ENCODE results near the gene GNB4.
A peak's percentile ranks its signal among the peaks of the same experiment; 100 is the strongest.

The GNB4 gene

DNA sequence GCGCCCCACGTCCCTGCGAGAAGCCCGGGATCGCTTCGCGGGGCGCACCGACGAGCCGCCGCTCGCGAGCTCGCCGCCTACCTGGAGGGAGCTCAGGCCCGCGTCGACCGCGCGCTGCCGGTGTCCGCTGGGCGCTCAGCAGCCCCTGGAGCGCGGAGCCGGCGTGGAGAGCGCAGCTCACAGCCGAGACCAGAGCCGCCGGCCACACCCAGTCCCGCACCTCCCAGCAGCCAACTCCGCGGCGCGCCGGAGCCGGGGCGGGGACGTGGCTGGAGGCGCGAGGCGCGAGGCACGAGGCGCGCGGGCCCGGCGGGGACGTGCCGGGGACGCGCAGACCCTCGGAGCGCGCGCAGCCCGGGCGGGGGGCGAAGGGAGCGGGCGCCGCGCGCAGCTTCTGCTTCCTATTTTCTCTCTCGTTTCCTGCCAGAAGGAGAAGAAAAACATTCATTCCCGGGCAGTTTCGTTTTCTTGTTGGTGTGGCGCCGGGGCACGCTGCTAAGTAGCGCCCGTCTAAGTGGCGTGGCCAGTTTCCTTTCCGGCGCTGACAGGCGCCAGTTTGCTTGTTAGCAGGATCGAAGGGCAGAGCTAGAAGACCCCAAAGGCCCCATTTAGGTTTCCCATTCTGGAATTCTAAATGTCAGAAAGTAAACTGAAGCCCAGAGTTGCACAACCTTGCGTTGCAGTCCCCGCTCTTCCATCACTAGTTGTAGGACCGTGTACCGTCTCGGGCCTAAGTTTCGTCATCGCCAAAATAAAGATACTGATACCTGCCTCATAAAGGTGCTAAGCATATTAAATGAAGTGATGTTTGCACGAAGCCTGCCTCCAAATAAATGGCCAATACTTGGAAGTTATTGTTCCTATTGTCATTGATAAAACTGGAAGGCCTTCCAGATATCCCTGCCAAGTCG is at the start of gene GNB4:
GNB4 (minus strand) TSS at position 206 of the 911 bp plus-strand sequence. CDS start 25,270 bp downstream, outside the sequence.
- peak; percentile 61 for DNase-seq

DNA sequence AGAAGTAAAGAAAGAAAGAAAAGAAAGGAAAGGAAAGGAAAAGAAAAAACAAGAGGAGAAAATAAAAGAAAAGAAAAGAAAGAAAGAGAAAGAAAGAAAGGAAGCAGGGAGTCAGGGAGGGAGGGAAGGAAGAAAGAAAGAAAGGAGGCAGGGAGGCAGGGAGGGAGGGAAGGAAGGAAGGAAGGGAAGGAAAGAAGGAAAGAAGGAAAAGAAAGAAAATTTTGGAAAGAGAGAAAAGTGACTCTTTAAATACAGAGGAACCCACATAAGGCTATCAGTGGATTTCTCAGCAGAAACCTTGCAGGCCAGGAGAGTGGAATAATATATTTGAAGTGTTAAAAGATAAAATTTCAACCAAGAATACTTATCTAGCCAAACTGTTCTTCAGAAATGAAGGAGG is 44.2 kb upstream of the GNB4 start:
- DNase-seq = no peak

DNA sequence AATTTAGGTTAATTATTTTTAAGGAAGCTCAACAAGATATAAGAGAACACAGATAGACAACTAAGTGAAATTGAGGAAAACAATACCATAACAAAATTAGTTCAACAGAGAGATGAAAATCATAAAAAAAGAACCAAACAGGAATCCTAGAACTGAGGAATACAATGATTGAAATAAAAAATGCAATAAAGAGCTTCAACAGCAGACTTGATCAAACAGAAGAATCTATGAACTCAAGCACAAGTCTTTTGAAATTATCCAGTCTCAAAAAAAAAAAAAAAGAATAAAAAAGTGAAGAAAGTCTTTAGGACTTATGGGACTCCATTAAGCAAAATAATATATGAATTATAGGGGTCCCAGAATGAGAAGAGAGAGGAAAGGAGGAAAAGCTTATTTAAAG is 42.0 kb upstream of the GNB4 start:
- no peak for DNase-seq

DNA sequence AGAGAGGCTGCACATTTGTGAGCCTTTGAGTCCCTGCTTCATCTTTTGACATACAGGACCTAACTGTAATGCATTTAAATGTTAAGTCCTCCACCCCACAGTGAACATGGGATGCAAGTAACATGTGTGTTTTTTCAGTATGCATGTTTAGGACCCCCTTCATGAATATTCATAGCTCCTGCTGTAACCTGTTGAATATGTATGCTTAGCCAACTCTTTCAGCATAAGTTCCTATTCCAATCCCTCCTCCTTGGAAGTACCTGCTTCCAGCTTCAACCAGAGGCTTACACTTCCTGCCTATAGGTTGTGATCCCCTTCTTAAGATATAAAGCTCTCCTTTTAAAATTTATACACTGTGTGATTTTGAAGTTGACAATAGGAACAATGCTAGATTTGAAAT is 36.9 kb upstream of the GNB4 start:
- no peak for DNase-seq

DNA sequence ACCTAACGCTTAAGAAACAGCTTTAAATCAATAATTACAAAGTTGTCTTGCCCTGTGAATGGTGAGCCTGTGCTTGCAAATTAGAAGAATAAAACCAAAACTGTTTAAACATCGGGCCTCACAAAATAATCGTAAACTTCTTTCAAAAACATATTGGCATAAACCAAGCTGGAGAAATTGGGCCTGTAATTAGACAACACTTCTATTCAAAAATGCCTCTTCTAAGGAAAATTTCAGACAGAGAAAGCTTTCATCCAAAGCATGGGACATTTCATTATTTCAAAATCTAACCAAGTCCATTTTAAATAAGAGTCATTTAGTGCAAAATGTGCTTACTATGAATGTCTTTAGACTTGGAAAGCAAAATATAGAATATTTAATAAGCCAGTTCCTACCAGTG is 35.5 kb upstream of the GNB4 start:
- no peak for DNase-seq

DNA sequence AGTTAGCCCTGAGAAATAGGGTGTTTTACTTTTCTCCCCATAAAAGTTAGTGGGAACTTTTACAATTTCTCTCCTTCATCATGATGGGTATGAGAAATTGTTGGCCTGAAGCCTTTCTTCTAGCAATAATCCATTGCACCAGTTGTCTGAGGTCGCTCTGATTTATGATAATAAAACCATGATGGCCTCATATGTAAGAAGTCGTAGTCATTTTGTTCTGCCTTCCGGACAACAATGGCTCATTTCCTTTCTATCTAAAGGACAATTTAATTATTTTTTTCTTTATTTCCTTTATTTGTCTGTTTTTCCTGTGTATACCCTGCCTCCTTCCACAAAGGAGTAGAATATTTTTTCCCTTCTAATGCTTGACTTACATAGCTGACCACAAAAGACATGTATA is 31.6 kb upstream of the GNB4 start:
- DNase-seq = no peak

DNA sequence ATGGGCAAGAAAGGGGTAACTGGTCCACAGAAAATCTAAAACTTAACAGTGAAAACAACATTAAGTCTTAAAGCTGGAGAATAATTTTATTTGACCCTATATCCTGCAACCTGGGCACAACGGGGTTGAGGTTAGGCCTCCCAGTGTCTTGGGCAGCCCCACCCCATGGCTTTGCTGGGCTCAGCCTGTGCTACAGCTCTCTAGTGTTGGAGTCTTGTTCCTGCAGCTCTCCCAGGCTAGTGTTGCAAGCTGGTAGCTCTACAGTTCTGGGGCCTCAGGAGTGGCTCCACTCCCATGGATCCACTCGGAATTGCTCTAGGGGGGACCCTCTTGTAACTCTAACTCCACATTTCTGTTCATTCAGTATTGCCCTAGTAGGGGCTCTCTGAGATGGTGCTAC is 24.9 kb upstream of the GNB4 start:
- no peak for DNase-seq

DNA sequence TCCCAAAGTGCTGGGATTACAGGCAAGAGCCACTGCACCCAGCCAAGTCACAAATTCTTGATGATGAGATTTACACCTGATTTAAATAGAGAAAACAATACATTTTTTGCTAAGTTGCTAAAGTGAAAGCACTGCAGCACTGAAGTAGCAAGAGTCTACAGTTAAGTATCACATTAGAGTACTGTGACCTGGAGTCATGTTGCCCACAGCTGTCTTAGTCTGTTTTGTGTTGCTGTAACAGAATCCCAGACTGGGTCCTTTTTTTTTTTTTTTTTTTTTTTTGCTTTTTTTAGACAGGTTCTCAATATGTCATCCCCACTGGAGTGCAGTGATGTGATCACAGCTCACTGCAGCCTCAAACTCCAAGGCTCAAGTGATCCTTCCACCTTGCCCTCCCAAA is 23.2 kb upstream of the GNB4 start:
- no peak for DNase-seq

DNA sequence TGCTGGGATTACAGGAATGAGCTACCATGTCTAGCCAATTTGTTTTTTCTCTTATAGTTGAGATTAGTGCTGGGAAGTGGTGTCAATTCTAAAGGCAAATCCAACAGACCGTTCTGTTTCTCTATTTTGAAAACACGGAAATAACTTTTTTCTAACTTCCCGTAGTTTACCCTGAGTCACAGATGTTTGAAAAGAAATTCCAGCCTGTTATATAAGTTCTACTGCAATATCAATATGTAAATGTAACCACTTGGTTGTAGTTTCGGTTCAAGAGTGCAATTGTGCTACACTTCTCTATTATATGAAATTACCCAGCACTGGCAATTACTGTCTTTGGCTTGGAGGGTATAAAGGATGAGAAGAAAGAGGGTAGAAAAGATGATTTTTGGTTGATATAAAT is 22.3 kb upstream of the GNB4 start:
- DNase-seq = no peak

DNA sequence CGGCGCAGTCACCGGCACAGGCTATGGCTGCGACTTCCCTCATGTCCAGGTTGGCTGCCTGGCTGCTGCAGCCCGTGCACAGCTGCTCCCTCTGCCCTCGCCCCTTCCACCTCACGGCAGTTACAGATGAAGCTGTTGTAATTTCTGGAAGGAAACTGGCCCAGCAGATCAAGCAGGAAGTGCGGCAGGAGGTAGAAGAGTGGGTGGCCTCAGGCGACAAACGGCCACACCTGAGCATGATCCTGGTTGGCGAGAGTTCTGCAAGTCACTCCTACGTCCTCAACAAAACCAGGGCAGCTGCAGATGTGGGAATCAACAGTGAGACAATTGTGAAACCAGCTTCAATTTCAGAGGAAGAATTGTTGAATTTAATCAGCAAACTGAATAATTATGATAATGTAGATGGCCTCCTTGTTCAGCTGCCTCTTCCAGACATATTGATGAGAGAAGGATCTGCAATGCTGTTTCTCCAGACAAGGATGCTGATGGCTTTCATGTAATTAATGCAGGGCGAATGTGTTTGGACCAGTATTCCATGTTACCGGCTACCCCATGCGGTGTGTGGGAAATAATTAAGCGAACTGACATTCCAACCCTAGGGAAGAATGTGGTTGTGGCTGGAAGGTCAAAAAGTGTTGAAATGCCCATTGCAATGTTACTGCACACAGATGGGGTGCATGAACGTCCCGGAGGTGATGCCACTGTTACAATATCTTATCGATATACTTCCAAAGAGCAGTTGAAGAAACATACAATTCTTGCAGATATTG is 13.2 kb upstream of the GNB4 start:
- no peak for DNase-seq

DNA sequence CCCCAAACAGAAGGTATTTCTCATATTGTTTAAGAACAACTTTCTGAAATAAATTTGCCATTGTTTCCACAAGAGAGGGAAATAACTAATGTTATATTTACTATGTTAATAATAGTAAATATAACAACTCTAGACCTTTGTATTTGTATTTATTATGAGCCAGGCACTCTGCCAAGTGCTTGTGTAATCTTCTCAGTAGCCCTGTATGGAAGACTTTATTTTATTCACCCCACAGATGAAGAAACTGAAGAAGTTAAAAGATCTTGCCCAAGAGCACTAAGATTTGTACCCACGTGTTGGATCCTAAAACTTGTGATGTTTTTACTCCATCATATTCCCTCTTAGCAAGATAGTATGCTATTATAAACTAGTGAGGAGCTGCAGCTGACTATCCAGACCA is 12.0 kb upstream of the GNB4 start:
- DNase-seq = no peak

DNA sequence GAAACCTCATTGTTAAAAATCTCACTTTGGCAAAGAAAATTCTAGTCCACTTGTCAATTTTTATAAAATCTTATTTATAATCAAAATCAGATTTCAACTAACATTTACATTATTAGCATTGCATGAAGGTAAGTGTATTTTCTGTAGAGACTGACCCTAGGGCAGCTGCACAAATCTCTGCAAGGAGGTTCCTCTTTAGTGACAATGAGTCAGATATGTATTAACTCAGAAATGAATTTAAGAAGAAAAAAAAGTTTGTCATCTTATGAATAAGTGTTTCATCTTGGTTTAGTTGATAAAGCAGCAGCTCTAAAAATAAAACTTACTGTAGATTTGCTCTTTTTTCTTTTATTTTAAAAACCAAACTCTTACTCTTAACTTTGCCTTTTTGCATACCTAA is 9.0 kb upstream of the GNB4 start:
- DNase-seq = no peak

DNA sequence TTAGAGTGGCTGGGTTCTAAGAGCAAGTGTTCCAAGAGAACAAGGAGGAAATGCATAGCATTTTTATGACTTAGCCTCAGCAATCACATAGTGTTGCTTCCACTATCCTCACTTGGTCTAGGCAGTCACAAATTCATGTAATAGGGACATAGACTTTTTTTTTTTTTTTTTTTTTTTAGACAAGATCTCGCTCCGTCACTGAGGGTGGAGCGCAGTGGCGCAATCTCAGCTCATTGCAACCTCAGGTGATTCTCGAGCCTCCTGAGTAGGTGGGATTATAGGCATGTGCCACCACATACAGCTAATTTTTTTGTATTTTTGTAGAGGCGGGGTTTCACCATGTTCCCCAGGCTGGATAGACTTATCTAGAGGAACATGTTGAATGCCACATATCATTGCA is 4.7 kb upstream of the GNB4 start:
- no peak for DNase-seq

DNA sequence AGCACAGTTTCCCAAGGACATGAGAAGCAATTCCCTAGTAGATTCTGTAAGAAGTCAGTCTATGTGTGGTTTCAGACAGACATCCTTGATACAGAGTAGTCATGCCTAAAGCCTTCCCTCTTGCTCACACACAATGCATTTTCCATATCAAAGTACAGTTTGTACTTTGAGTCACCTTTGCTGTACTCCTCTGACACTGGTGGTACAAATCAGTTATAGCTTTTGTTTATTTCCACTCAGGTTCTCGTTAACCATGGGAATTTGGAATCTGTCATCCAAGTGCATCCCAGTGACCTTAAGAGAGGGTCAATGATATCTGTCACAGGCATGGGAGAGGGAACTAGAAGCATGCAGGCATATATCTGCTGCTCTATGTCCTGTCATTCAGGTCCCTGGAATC is 3.6 kb upstream of the GNB4 start:
- no peak for DNase-seq

DNA sequence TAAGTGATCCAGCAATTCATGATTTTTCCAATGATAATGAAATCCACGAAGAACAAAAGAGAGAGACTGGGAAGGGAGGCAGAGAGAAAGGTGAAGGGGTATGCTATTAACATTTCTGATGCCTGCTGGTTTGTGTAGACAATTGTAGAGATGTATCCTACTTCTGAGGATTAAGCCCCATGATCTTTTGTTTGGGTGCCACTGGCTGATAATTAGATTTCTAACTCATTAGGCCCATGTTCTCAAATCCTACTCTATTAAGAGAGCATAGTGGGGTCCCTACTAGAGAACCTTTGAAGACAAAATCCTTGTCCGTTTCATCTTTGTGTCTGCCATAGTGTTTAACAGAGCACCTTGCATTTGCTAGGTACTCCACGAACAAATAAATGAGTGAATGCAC is 2.7 kb upstream of the GNB4 start:
- DNase-seq = no peak

DNA sequence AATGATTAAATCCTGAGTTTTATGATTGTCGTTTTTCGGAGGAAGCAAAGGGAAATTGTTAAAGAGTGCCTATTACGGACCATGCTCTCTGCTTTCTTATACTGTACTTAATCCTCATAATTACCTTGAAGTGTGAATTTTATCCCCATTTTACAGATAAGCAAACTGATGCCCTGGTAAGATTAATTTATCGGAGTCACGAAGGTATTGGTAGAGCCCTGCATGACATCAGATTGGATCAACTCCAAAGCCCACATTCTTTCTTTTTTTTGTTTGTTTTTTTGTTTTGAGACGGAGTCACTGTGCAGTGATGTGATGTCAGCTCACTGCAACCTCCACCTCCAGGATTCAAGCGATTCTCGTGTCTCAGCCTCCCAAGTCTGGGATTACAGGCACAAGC is 1.6 kb upstream of the GNB4 start:
- DNase-seq = no peak

DNA sequence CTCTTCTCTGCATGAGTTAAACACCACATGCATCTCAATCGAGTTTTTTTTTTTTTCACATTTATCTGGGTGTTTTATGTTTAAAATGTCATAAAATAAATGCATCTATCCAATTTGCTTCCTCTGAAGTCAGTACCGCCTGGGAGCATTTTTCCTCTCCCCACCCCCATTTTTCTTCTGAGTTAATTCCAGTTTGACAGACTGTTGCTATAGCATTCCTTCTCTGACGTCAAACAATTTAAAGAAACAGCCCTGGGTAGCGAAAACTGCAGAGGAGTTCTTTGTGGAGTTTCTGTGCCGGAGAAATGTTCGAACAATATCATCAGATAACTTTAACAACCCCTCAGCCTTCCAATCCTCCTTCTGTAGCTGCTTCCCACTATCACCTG is 900 bp upstream of the GNB4 start:
- DNase-seq = no peak

DNA sequence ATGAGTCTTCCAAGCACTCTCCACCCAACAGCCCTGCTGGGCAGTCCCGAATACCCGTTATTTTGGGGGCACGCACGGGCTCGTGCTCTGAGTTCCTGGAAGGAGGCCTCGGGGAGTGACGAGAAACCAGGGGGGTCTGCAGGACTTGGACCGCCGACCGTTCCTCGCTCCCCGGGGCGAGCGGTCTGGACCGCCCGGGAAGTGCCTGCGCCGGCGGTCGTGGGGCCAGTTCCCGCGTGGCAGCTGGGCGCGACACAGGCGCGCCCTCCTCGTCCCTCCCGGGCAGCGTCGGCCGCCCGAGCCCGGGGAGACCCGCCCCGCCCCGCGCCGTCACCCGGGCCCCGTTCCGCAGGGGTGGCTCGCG is 387 bp downstream of the GNB4 start:
- DNase-seq = no peak

DNA sequence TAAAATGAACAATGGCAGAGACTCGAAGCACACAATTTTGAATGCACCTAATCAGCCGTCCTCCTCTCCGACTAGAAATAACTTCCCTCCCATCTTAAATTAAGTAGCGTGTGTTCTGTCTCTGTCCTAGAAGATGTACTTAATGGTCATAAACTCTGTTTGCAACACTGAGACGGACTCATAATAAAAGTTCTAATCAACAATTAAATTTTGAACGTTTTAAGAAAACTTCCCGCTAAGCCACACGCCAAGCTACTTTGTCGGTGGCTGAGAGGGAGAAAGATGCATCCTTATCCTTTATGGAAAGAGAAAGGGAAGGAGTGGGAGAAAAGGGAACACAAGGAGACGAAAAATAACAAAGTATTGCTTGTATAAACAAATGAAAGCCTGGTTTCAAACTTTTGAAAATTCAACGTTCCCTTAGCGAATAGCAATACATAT is 989 bp downstream of the GNB4 start:
- no peak for DNase-seq

DNA sequence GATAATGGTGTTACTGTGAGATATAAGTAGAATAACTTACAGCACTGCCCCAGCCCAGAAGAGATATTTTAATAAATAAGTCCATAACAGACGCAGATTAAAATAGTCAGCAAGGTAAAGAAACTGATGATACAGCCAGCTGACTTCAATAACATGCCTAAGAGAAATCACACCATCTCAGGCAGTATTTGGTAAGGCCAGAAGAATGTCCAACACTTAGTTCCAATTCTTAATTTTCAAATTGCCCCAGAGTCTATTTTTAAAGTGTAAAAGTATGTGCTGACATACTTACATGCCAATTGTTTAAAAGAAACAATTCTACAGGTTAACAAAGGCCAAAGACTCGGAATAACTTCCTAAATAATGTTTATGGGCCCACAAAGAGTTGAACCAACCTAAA is 1.6 kb downstream of the GNB4 start:
- no peak for DNase-seq

DNA sequence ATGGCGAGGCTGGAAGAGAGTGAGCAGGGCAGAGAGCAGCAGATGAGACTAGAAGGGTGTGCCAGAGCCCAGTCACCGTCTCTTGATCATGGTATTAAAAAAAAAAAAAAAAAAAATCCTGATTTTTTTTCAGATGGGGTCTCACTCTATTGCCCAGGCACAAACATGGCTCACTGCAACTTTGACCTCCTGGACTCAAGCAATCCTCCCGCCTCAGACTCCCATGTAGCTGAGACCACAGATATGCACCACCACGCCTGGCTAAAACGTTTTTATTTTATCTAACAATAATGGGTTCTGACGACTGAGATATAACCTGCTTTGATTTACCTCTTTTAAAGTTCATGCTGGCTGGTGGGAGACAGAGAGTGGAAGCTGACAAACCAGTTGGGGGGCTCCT is 4.0 kb downstream of the GNB4 start:
- DNase-seq = no peak

DNA sequence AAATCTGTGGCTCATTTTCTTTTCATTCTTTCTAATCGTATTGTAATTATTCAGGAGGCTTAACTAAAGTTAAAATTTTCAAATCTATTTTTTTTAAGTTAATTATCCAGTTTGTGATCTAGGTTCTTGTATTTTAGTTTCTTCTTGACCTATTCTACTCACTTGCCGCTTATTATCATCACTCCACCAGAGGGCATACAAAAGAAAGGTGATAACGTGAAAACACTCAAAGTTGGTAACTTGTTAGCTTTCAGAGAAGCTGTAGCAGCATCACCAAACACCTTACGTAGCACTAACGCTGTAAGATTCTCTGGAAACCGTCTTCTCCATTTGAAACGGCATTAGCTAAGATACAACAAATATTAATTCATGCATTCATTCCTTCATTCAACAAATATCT is 4.8 kb downstream of the GNB4 start:
- no peak for DNase-seq

DNA sequence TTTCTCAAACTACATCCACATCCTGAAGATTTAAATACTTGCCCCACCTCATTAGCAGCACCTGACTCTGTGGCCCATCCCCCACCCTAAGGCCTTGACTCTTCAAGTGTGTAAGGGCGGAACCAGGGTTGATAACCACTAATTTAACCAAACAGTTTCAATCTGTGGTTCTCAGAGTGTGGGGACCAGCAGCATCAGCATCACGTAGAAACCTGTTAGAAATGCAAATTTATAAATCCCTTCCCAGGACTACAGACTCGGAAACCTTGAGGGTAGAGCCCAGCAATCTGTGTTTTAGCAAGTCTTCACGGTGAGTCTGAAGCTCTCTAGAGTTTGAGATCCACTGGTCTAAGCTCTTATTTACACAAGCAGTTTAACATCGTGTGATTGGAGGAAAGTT is 12.4 kb downstream of the GNB4 start:
- DNase-seq = no peak

DNA sequence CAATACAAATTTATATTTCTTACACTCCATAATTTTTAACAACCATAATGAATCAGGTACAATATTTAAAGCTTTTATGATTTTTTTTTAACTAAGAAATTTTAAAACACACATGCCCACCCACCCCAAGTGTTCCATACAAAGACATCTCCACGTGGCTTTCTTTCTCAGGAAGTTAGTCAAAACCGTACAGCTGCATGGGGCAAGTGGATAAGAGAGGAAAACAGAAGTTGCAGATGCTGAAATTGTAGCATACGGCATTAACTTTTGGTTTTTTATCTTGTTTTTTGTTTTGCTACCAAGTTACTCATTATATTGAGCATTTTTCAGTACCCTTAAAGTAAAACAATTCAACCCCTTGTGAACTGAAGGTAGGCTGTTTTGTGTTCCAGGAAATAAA is 14.8 kb downstream of the GNB4 start:
- DNase-seq = no peak

DNA sequence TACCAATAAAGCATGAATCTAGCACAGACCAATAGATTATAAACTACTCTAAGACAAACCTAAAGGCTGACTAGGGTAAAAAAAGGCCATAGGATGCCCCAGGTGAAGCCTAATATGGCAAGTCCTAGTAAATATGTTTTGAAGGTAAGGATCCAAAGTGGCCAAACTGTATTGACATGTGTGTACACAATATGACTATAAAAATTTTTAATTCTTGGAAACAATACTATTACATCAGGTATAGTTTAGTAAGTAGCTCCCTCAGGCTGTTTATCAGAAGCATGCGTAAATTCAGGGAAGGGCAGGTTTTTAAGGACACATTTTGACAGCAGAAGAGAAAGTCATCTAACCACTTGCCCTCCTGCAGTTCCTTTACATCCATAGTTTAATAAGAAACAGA is 18.8 kb downstream of the GNB4 start:
- DNase-seq = no peak

Measured in SIG-M5 (cell line).